GM10266 (cell line): ENCODE data around the gene ZNRF1.

Source experiments
- DNase-seq: peaks from one replicate; pipeline ENCODE4 v3.0.0; 2012; ENCODE audit errors: extremely low spot score
- TF ChIP-seq, protein P1 (sequence below): IDR thresholded peaks from 2 replicates; pipeline ENCODE4 v1.5.1; 2012; ENCODE audit warnings: mild to moderate bottlenecking, low read depth; ENCODE audit not compliant: control insufficient read depth, insufficient read depth; ENCODE audit errors: missing control alignments

ZNRF1 gene

DNA sequence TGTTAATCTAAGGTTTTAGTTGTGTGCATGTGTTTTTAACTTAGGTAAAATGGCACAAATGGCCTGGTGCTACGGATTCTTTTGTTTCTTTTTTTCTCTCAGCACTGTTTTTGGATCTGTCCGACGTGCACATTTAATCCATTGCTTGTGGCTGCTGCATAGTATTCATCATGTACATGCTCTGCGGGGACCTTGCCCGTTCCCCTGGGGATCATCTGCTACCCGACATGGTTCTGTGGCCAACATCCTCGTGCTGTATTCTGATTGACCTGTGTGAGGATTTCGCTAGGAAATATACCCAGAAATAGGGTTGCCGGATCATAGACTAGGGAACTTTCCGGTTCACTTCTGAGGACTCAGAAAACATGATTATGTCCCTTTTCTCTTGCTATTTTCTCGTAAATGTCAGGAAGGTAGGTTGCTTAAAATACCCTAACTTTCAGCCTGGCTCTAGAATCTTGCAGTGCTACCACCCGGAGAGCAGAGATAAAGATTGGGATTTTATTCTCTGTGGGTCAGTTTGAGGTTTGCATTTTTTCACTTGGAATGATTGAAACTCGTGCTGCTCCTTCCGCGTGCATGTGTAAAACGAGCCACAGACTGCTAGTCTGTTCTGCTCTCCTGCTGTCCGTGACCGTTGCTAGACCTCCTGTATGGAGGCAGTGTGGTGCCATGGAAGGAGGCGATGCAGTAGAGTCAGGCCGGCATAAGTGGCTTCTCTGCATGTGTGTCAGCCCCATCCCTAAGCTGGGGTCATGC lies 74.9 kb downstream of the ZNRF1 start:
- DNase-seq: no peak

DNA sequence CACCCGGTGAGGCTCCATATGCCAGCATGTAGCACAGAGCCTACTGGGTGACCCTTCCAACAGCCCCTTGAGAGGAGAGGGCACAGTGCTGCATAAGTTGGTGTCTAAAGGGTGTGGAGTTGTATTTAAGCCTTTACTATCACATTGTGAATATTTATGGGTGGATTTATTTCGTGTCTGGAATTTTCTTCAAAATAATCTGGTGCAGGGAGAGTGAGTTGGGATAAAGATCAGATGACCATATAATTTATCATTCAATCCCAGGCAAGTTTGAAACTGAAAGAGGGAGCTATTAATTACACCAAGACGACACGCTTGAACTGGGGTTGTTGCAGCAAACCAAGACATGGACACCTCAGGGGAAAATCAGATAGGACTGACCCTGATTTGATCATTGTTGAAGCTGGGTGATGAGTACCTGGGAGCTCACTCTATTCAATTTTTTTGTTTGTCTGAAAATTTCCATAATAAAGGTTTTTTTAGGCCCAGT lies 75.5 kb downstream of the ZNRF1 start:
- TF ChIP-seq, protein P1, sequence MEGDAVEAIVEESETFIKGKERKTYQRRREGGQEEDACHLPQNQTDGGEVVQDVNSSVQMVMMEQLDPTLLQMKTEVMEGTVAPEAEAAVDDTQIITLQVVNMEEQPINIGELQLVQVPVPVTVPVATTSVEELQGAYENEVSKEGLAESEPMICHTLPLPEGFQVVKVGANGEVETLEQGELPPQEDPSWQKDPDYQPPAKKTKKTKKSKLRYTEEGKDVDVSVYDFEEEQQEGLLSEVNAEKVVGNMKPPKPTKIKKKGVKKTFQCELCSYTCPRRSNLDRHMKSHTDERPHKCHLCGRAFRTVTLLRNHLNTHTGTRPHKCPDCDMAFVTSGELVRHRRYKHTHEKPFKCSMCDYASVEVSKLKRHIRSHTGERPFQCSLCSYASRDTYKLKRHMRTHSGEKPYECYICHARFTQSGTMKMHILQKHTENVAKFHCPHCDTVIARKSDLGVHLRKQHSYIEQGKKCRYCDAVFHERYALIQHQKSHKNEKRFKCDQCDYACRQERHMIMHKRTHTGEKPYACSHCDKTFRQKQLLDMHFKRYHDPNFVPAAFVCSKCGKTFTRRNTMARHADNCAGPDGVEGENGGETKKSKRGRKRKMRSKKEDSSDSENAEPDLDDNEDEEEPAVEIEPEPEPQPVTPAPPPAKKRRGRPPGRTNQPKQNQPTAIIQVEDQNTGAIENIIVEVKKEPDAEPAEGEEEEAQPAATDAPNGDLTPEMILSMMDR: no peak

More for the DNA sequence above, 74.9 kb downstream of the ZNRF1 start:
- TF ChIP-seq, protein P1: no peak

DNA sequence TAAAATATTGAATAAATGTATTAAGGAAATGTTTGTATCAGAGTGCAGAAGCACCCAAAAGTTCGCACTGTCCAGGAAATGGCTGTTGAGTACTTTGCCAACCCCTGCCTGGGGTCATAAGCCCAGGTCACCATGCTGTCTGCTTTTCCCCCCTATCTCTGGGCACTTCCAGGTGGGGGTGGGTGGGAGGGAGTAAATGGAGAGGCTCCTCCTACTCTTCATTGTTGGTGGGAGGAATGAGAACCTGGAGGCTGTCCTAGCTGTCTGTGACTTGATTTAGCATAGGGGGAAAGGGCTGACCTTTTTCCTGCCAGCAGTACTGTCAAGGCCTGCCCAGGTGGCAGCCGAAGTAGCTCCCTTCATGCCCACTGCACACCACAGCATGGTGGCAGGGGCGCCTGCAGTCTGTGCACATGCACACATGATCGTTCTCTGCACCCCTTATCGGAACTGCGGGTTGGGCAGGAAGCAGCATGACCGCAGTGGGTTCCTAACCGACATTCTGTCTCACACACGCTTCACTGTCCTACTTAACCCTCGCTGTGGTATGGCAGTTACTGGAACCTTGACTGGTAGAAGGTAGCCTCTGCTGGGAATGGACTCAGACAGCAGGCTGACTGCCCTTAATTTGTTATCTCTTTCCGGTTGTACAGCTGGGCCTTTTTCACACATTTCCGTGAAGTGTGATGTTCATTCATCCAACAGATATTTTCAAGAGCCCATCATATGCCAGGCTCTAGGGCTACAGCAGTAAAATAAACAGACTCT lies 76.3 kb downstream of the ZNRF1 start:
- TF ChIP-seq, protein P1: no peak
- DNase-seq: peak; percentile 56

More for the DNA sequence above, 75.5 kb downstream of the ZNRF1 start:
- DNase-seq: no peak

DNA sequence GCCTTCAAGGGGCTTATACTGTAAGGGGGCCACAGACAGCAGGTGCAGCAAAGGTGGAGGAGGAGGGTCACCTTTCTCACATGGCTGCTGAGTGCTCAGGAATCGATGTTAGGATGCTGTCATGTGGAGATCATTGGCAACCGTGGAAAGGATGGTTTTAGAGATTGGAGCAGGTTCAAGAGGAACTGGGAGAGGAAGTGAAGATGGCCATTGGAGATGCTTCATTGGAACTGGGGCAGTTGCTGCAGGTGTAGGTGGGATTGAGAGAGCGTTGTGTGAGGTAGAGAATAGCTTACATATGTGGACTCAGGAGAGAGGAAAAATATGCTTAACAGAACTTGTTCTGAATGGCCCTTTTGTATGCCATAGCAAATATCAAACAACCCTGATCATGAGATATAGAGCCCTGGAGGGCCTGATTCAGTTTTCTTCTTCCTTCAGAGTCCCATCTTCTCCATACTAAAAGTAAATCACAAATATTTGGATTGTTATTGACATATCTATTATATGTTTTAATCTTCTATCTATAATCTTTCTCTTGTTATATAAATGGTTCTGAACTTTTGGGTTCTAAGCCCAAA lies 77.0 kb downstream of the ZNRF1 start:
- DNase-seq: no peak
- TF ChIP-seq, protein P1: no peak

DNA sequence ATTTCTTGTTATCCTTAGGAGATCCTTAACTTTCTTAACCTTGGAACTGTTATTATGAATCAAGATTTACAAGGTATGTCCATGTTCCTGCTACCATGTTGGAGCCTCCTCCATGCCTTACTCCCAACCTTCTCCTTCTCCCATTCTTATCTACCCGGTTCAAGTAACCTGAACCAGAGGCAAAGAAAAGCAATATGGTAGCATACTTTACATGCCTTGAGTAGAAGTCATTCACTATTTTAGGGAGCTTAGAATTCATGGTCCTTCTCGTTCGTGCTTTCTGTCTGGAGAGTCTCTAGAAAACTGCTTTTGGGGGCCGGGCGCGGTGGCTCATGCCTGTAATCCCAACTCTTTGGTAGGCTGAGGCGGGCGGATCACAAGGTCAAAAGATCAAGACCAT lies 80.1 kb downstream of the ZNRF1 start:
- no peak for DNase-seq
- TF ChIP-seq, protein P1: no peak

DNA sequence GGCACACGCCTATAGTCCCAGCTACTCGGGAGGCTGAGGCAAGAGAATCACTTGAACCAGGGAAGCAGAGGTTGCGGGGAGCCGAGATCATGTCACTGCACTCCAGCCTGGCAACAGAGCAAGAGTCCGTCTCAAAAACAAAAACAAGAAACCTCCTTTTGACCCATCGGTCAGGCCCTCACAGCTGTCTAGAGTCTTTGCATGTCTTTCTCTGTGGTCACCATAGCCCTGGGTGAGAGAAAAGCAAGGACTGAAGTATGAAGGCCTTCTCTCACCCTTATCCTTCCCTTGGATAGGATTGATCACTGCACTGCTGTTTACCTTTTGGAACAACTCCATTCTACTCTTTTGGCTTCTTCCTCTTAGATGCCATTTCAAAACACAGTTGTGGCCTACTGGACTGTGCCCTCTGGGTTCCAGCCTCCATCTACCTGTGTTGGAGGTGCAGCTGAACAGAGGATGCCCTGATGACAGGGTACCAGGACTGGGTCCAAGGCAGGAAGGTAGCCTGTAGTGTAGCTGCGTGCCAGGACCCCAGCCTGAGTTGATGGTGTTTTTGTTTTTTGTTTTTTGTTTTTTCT lies 80.6 kb downstream of the ZNRF1 start:
- TF ChIP-seq, protein P1: no peak
- no peak for DNase-seq
